ENCODE measurements around the gene MAPKAP1.

DNA sequence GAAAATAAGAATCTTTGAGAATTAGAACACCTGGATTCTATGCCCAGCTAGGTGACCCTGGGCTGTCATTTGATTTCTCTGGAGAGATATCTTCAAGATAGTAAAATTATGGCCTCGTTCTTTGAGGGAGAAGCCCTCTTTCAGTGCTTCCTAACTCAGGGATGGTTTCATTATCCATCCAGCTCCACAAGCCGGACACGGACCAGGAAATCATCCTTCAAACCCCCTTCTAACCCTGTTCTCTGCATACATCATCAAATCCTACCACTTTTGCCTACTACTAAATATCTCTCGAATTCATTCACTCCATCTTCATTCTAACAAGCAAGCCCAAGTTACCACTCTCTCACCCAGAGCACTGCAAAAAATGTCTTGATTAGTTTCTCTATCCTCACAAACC is 57.2 kb downstream of the MAPKAP1 start:
- TF ChIP-seq, protein P1, sequence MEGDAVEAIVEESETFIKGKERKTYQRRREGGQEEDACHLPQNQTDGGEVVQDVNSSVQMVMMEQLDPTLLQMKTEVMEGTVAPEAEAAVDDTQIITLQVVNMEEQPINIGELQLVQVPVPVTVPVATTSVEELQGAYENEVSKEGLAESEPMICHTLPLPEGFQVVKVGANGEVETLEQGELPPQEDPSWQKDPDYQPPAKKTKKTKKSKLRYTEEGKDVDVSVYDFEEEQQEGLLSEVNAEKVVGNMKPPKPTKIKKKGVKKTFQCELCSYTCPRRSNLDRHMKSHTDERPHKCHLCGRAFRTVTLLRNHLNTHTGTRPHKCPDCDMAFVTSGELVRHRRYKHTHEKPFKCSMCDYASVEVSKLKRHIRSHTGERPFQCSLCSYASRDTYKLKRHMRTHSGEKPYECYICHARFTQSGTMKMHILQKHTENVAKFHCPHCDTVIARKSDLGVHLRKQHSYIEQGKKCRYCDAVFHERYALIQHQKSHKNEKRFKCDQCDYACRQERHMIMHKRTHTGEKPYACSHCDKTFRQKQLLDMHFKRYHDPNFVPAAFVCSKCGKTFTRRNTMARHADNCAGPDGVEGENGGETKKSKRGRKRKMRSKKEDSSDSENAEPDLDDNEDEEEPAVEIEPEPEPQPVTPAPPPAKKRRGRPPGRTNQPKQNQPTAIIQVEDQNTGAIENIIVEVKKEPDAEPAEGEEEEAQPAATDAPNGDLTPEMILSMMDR (IDR thresholded peaks at IDR 0.05): no peak
- TF ChIP-seq ZFX (IDR thresholded peaks at IDR 0.05; ENCODE audit: borderline replicate concordance): no peak

Measured in 22Rv1 (cell line).